Stimulated activated CD4-positive, alpha-beta T cell treated with anti-CD3 and anti-CD28 coated beads, Interleukin-15, amount 100 ng/mL, for 24 hours (primary cell): ENCODE results near the gene NCR2.

Experiments used
- DNase-seq: peaks from one replicate; pipeline ENCODE4 v3.0.0-alpha.2; 2020

NCR2 gene

GRCh38 chr6:41331401-41332150 lies 3.8 kb upstream of the NCR2 start:
- no peak for DNase-seq

DNA sequence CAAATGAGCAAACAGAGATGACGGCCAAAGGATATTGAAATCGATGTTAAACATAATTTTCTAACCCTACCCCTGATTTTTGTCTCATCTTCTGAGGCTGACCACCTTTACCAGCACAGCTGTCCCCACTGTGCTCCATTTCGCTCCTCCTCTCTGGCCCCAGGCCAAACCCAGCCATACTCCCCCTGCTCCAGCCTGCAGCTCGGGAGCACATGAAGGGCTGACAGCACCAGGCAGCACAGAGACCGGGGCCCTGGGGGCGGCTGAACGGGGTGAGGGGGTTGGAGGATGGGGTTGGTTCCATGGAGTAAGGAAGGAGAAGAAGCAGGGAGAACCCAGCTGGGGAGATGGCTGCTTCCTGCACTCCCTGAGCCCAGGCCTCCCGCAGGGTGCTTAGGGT lies 3.2 kb upstream of the NCR2 start:
- DNase-seq: no peak

GRCh38 chr6:41332842-41333736 lies 2.3 kb upstream of the NCR2 start:
- DNase-seq: no peak

GRCh38 chr6:41334482-41335040 lies 847 bp upstream of the NCR2 start:
- no peak for DNase-seq

DNA sequence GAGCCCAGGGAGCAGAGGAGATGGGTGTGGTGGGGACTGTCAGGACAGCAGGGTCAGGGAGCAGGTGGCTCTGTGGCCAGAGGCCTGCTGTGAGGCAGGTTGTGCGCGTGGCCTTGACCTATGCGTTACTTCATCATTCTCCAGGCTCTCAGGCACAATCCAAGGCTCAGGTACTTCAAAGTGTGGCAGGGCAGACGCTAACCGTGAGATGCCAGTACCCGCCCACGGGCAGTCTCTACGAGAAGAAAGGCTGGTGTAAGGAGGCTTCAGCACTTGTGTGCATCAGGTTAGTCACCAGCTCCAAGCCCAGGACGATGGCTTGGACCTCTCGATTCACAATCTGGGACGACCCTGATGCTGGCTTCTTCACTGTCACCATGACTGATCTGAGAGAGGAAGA lies 535 bp downstream of the NCR2 start:
- DNase-seq: no peak

- no peak for DNase-seq
Observed at GRCh38 chr6:41336824-41337223, 1.4 kb downstream of the NCR2 start.

GRCh38 chr6:41337709-41338108 lies 2.3 kb downstream of the NCR2 start:
- no peak for DNase-seq

- no peak for DNase-seq
Observed at GRCh38 chr6:41338659-41339058, 3.3 kb downstream of the NCR2 start.

- no peak for DNase-seq
Observed at GRCh38 chr6:41341580-41341979, 6.2 kb downstream of the NCR2 start.

DNA sequence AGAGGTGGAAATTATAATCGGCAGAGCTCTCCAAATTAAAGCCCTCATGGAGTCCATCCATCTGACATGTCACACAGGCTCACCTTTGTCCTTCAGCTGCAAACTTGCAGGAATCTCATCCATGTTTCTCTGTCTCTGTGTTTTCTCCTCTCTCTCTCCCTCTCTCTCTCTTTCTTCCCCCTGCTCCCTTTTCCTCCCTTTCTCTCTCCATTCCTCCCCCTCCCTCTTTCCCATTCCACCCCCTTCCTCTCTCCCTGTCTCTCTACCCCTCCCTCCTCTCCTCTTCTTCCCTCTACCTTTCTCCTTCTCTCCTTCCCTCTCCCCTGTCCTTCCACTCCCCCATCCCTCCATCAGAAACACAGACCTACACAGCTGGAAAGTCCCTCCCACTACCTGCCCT lies 6.8 kb downstream of the NCR2 start:
- DNase-seq: no peak

GRCh38 chr6:41343641-41344187 lies 8.3 kb downstream of the NCR2 start:
- DNase-seq: no peak

DNA sequence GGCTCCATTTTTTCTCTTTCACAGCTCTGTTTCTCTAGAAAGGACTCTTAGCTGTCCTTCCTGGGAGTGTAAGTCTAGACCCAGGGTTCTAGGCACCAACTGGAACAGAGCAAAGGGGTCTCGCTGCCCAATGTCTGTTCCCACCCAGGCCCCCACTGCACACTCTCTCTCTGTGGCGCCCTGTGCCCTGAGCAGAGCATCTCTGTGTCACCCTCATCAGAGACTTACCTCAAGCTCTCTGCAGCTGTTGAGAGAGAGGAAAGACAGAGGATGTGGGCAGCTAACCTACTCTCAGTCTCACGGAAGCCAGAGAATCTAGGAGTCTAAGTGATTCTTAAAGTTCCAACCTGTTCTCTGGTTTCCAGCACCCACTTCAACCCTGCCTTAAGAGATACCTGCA lies 9.5 kb downstream of the NCR2 start:
- no peak for DNase-seq

DNA sequence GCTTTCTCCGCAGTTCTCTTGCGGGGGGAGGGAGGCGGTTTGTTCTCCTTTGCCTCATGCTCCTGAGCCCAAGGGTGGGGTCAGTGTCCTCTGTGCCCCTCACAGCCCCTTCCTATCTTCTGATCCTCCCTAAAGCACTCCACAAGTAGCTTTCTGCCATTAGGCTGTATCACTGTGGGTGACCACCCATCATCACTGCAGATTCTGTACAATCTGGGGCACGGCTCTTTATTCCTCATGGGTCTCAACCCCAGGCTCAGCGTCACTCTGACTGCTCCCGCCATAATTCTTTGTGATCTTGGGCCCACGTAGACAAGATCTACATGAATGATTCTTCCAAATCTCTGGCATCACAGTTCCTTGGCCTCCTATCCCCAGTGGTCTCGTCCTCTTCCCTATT lies 10.5 kb downstream of the NCR2 start:
- DNase-seq: no peak

GRCh38 chr6:41346441-41346840 lies 11.0 kb downstream of the NCR2 start:
- DNase-seq: no peak

- DNase-seq: no peak
Observed at GRCh38 chr6:41347378-41348050, 12.1 kb downstream of the NCR2 start.

GRCh38 chr6:41348934-41349333 lies 13.5 kb downstream of the NCR2 start:
- DNase-seq: no peak

DNA sequence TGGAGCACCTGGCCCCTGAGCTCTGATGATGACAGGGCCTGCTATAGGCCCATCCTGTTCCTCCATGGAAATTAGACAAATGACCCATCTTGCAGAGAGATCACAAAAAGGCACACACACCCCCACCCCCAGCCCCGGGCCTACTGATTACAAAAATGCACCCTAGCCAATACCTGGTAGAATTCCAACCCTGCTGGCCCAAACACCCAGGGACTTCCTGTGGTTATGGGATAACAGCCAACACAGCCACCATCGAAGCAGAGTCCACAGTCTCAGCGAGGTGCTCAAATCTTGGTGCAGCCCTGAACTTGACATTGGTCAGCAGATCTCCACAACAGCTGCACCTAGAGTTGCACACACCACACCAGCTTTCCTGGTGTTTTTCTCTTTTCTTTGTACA lies 17.0 kb downstream of the NCR2 start:
- no peak for DNase-seq

DNA sequence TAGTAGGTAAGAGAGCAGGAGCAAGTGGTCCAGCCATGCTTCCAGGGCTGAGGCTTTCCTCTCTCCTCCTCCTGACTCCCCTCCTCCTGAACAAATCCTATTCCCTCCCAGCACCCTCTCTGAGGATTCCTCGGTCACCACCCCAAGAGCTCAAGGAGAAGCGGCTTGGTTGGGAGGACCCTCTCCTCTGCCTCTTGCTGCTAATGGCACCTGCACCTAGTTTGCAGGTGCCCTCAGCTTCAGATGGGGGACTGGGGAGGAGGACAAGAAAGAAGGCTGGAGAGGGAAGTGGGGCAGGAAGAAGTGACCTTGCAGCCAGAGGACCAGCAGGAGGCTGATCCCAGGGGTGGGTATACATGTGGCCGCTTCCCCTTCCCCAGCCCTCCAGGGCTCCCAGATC lies 17.5 kb downstream of the NCR2 start:
- DNase-seq: no peak

GRCh38 chr6:41353333-41353732 lies 17.9 kb downstream of the NCR2 start:
- DNase-seq: no peak

DNA sequence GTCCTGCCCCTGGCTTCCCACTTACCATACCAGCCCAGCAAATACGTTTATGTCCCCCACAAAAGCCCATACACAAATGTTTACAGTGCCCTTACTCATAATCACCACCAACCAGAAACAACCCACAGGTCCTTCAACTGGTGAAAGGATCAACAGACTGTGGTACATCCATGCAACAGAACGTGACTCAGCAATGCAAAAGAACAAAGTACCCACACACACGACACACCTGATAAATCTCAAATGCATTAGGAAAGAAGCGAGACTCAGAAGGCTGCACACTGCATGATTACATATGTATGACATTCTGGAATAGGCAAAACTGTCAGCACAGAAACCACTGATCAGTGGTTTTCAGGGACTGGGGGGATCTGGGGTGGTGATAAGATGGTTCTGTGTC lies 20.5 kb downstream of the NCR2 start:
- DNase-seq: no peak

DNA sequence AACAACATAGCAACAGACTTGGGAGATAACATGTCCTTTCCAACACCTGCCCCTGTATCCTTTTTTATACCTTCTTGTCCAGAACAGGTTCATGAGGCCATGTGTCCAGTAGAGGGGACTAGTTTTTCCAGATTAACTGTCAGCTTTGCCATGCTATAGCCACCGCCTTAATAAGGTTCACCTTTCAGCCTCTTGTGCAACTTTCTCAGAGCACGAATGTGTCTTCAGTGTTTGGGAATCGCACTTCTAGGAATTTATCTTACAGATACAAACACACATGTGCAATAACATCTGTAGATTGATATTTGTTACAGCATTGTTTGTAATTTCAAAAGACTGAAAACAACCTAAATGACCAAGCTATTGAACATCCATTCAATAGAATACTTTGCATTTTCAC lies 21.4 kb downstream of the NCR2 start:
- DNase-seq: no peak

DNA sequence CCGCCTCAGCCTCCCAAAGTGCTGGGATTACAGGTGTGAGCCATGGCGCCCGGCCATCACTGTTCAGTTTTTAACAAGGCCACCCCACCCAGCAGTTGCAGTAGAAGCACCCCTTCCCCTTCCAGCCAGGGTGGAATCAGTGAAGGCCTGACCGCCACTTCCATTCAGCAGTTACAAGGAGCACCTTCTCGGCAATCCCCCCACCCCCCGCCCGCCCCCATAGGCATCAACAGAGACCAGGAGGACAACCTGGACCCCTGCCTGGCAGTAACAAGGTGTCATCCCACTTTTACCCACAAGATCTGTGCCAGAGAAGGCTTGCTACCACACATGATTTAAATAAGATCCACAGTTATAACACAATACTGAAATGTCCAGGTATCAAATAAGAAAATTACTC lies 23.1 kb downstream of the NCR2 start:
- no peak for DNase-seq
